Measurements from ENCODE around the gene SULT2B1. TPM values are rescaled to one million over a fixed set of nuclear protein-coding genes. Genes with fewer than 3 reads are reported as not detected.

SULT2B1 gene
- total RNA-seq (not detected), polyA plus RNA-seq (1 to 10 TPM in 1 of 2 donors, not detected in 1; 2.1 TPM)
- long read RNA-seq, donor 1, result 0 reads
- long read RNA-seq, donor 2, result 0 reads

DNA sequence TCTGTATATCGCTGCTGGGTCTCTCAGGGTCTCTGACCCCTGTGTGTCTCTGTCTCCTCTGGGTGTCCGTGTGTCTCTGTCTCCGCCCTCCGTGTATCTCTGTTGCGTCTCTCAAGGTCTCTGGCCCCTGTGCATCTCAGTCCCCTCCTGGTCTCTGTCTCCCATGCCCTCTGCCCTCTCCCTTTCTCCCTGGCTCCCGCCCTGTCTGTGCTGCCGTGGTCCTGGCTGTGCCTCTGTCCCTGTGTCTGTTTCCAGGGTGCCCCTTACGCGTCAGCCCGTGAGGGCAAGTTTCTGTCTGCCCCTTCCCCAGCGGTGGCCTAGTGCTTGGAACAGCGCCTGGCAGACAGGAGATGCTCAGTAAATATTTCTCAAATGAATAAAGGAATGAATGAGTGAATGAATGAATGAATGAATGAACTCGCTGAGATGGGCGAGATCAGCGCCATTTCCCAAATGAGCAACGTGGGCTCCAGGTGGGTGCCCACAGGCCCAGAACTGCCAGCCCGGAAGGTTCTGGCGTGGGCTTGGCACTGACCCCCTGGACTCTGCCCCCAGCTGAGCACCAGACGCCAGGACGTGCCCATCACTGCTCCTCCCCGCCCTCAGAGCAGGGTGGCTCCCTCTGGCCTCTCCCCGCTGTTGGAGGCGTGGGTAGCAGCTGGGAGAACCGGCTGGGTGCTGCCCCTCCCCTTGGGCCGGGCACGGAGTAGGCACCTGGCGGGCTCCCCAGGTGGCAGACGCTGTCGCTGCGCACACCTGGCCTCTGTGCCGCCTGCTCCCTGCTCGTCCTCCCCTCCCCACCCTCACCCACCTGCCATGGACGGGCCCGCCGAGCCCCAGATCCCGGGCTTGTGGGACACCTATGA, at the start of gene SULT2B1:
Gene SULT2B1, plus strand, starts transcription at position 736 of the 866 bp plus-strand sequence. Its CDS starts 81 bp downstream, at position 817.
- no peaks in the 10 kb centered on the region for H3K4me1 ChIP-seq (ENCODE audit: control insufficient read depth in 1 of 2, insufficient read depth in 2 of 2, low read length in 2 of 2)
- H3K36me3 ChIP-seq (ENCODE audit: control insufficient read depth in 1 of 2, insufficient read depth in 2 of 2, low read length in 1 of 2), result no peaks in the 10 kb centered on the region
- H3K4me3 ChIP-seq (ENCODE audit: low read length in 2 of 2), result no peak within 1 kb of the TSS
- DNase-seq, result no peak
- ATAC-seq (ENCODE audit: low FRiP score), result no peak
- H3K27ac ChIP-seq (ENCODE audit: low read depth in 1 of 2, low read length in 2 of 2), result no peak within 1 kb of the TSS
- peaks cover 0 to 2% of the 10 kb centered on the region in 2 donors for H3K27me3 ChIP-seq (ENCODE audit: control insufficient read depth in 1 of 2, insufficient read depth in 2 of 2, low read length in 1 of 2)
- WGBS, 2 donors, result 72 to 76% methylated on average over 34 to 36 of the region's 36 CpGs
- intact Hi-C loops (cut with DNase I), result no loop called here
- H3K9me3 ChIP-seq (ENCODE audit: control insufficient read depth, low read length), result no peaks in the 10 kb centered on the region

DNA sequence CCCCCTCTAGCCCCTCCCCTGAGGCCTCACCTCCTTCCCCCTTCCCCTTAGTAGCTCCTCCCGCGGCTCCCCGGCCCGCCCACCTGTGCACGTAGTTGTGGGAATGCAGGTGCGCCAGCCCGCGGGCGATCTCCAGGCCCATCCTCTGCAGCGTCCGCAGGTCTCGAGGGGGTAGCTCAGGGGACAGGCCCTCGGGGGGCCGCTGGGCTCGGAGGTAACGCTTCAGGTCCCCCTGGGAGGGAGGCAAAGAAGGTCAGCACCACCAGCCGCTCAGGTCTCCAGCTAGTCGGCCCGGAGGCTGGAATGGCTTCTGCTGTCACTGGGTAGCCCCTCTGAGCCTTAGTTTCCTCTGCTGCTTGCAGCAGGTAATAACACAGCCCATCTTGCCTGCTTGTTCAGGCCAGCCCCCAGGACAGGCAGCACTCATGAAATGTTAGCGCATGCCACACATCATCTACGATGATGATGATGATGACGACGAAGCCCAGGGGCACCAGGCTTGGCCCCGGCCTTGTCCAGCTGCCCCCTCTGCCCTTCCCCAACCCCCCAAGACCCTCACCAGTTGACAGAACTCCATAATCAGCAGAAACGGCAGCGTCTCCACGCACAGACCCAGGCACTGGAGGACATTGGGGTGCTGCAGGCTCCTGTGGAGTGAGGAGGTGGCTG, 49.5 kb upstream of the SULT2B1 start:
- no peaks in the 10 kb centered on the region for H3K4me1 ChIP-seq (ENCODE audit: control insufficient read depth in 1 of 2, insufficient read depth in 2 of 2, low read length in 2 of 2)
- H3K9me3 ChIP-seq (ENCODE audit: control insufficient read depth, low read length), result no peaks in the 10 kb centered on the region
- ATAC-seq (ENCODE audit: low FRiP score) (peak; percentile 9), DNase-seq (peak in 1 of 2 donors; percentile 42)
- WGBS, 2 donors, result 37 to 39% methylated on average over 27 of the region's 27 CpGs
- no peaks in the 10 kb centered on the region for H3K27me3 ChIP-seq (ENCODE audit: control insufficient read depth in 1 of 2, insufficient read depth in 2 of 2, low read length in 1 of 2)
- H3K36me3 ChIP-seq (ENCODE audit: control insufficient read depth in 1 of 2, insufficient read depth in 2 of 2, low read length in 1 of 2), result no peaks in the 10 kb centered on the region
- no peak overlapping the region for H3K4me3 ChIP-seq (ENCODE audit: low read length in 2 of 2)
- intact Hi-C loops (cut with DNase I), result no loop called here
- no peak overlapping the region for H3K27ac ChIP-seq (ENCODE audit: low read depth in 1 of 2, low read length in 2 of 2)

DNA sequence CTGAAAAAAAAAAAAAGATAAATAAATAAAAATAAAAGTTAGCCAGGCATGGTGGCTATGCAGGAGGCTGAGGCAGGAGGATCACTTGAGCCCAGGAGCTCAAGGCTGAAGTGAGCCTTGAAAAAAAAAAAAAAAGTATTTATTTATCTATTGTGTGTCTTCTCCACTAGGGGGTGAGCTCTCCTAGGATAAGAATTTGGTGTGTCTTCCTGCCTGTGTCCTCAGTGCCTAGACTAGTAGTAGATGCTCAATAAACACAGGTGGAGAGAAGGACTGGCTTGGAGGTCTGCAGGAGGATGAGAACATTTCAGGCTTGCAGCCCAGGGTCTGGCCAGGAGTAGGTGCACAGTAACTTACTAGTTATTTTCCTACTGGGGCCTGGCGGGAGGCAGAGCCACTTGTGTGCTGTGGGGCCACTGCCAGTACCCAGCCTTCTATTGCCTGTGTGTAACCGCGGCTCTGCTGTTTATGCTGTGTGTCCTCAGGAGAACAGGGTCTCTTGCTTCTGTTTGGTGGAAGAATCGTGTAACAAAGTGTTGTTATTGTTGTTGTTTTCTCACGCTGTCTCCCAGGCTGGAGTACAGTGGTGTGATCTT, 45.7 kb upstream of the SULT2B1 start:
- ATAC-seq (ENCODE audit: low FRiP score) (no peak), DNase-seq (no peak)
- Histone ChIP-seq H3K9me3 (ENCODE audit: control insufficient read depth, low read length) (no peaks in the 10 kb centered on the region), H3K27ac (ENCODE audit: low read depth in 1 of 2, low read length in 2 of 2) (no peak overlapping the region), H3K4me3 (ENCODE audit: low read length in 2 of 2) (no peak overlapping the region), H3K4me1 (ENCODE audit: control insufficient read depth in 1 of 2, insufficient read depth in 2 of 2, low read length in 2 of 2) (no peaks in the 10 kb centered on the region), H3K27me3 (ENCODE audit: control insufficient read depth in 1 of 2, insufficient read depth in 2 of 2, low read length in 1 of 2) (no peaks in the 10 kb centered on the region), H3K36me3 (ENCODE audit: control insufficient read depth in 1 of 2, insufficient read depth in 2 of 2, low read length in 1 of 2) (no peaks in the 10 kb centered on the region)
- WGBS, 2 donors, result 54 to 56% methylated on average over 5 of the region's 5 CpGs
- intact Hi-C loops (cut with DNase I), result loop anchor here in 1 of 2 donors (5.0 kb wide), 1 partner anchor 76 kb away; no protein-coding TSS in a partner anchor

DNA sequence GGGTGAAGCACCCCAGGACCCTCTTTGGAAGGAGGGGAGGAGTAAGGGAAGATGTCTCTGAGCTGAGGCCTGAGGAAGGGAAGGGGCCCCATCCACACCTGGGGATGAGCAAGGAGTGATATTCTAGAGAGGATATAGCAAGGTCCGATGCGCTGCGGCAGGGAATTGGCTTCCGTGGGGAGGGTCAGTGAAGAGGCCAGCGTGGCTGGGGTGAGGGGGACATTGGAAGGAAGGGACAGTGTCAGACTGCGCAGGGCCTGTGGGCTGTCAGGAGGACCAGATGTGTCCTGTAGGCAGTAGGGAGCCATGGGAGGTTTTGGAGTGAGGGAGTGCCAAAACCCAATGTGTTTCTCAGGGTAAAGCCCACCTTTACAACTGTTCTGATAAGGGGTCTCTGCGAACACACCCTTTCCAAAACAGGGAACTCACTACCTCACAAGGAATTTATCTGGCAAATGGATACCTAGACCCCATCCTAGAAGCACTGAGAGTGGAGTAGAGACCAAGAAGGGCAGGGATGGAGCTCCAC, 44.0 kb upstream of the SULT2B1 start:
- Histone ChIP-seq H3K27me3 (ENCODE audit: control insufficient read depth in 1 of 2, insufficient read depth in 2 of 2, low read length in 1 of 2) (no peaks in the 10 kb centered on the region), H3K36me3 (ENCODE audit: control insufficient read depth in 1 of 2, insufficient read depth in 2 of 2, low read length in 1 of 2) (no peaks in the 10 kb centered on the region), H3K27ac (ENCODE audit: low read depth in 1 of 2, low read length in 2 of 2) (no peak overlapping the region), H3K9me3 (ENCODE audit: control insufficient read depth, low read length) (no peaks in the 10 kb centered on the region), H3K4me3 (ENCODE audit: low read length in 2 of 2) (no peak overlapping the region), H3K4me1 (ENCODE audit: control insufficient read depth in 1 of 2, insufficient read depth in 2 of 2, low read length in 2 of 2) (no peaks in the 10 kb centered on the region)
- intact Hi-C loops (cut with DNase I), result loop anchor here in 1 of 2 donors (5.0 kb wide), 1 partner anchor 74 kb away; no protein-coding TSS in a partner anchor
- DNase-seq (no peak), ATAC-seq (ENCODE audit: low FRiP score) (no peak)
- 94 to 98% methylated on average over 7 of the region's 7 CpGs for WGBS, 2 donors

DNA sequence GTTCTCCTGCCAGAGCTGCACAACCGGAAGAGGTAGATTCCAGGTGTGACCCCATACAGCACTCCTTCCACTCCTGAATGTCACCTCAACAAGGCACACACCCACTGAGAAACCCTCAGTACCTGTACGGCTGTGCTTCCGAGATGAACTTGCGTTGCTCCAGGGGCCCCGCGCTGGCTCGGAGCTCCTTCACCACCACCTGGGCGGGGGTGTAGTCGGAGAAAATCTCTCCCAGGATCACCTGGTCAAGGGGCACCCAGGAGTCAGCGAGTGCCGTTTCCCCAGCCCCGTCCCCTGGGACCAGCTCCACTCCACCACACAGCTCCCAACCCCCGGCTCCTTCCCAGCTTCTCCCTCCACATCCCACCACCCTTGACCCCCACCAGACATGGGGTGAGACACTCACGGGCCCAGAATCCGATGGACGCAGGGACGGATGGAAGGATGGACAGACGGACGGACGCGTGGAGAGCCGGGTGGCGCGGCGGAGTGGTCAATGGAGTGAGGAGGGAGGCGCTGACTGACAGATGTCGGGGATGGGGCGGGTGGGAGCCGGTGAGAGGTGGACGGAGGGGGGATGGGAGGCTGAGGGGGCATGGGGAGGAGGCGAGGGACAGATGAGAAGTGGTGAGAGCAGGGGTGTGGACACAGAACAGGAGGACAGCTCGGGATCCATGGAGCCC, 43.1 kb upstream of the SULT2B1 start:
- intact Hi-C loops (cut with DNase I), result loop anchor here in 1 of 2 donors (5.0 kb wide), 1 partner anchor 73 kb away; no protein-coding TSS in a partner anchor
- H3K9me3 ChIP-seq (ENCODE audit: control insufficient read depth, low read length), result no peaks in the 10 kb centered on the region
- ATAC-seq (ENCODE audit: low FRiP score) (no peak), DNase-seq (no peak)
- H3K4me1 ChIP-seq (ENCODE audit: control insufficient read depth in 1 of 2, insufficient read depth in 2 of 2, low read length in 2 of 2), result no peaks in the 10 kb centered on the region
- 87 to 88% methylated on average over 32 of the region's 32 CpGs for WGBS, 2 donors
- H3K27me3 ChIP-seq (ENCODE audit: control insufficient read depth in 1 of 2, insufficient read depth in 2 of 2, low read length in 1 of 2), result no peaks in the 10 kb centered on the region
- no peaks in the 10 kb centered on the region for H3K36me3 ChIP-seq (ENCODE audit: control insufficient read depth in 1 of 2, insufficient read depth in 2 of 2, low read length in 1 of 2)
- H3K4me3 ChIP-seq (ENCODE audit: low read length in 2 of 2), result no peak overlapping the region
- no peak overlapping the region for H3K27ac ChIP-seq (ENCODE audit: low read depth in 1 of 2, low read length in 2 of 2)

DNA sequence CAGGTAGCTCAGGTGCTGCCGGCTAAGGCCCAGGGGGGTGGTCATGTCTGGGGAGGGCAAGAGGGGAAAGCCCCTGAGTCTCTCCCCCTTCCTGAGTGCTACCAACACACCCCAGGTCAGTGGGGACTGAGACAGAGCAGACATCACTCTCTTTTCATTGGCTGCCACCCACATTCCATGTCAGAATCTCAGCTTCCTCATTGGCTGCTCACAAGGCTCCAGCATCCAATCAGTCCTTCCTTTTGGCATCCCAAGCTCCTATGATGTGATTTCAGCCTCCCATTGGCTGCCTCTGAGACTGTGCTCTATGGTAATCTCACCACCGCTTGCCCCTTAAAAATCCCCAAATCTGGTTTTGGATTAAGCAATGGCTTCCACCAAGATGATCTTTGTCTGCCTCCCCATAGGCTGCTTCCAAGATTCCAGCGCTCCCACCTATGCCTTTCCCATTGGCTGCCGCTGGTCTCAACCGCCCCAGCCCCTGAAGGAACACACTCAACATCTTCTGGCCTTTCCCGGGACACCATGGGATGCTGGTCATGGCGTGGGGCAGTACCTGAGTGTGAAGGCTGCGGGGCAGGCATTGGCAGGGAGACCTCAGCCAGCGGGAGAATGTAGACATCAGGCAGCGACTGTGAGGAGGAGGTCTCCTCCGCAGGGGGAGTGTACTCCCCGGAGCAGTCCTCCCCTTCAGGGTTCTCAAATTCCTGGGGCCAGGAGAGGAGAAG, 42.3 kb upstream of the SULT2B1 start:
- no peak overlapping the region for H3K27ac ChIP-seq (ENCODE audit: low read depth in 1 of 2, low read length in 2 of 2)
- WGBS, 2 donors, result 80 to 87% methylated on average over 12 of the region's 12 CpGs
- no peaks in the 10 kb centered on the region for H3K36me3 ChIP-seq (ENCODE audit: control insufficient read depth in 1 of 2, insufficient read depth in 2 of 2, low read length in 1 of 2)
- no peak for DNase-seq
- no peaks in the 10 kb centered on the region for H3K9me3 ChIP-seq (ENCODE audit: control insufficient read depth, low read length)
- no peaks in the 10 kb centered on the region for H3K4me1 ChIP-seq (ENCODE audit: control insufficient read depth in 1 of 2, insufficient read depth in 2 of 2, low read length in 2 of 2)
- intact Hi-C loops (cut with DNase I), result loop anchor here (5.0 kb wide), 1 partner anchor 73 kb away; no protein-coding TSS in a partner anchor
- no peak for ATAC-seq (ENCODE audit: low FRiP score)
- no peak overlapping the region for H3K4me3 ChIP-seq (ENCODE audit: low read length in 2 of 2)
- no peaks in the 10 kb centered on the region for H3K27me3 ChIP-seq (ENCODE audit: control insufficient read depth in 1 of 2, insufficient read depth in 2 of 2, low read length in 1 of 2)

DNA sequence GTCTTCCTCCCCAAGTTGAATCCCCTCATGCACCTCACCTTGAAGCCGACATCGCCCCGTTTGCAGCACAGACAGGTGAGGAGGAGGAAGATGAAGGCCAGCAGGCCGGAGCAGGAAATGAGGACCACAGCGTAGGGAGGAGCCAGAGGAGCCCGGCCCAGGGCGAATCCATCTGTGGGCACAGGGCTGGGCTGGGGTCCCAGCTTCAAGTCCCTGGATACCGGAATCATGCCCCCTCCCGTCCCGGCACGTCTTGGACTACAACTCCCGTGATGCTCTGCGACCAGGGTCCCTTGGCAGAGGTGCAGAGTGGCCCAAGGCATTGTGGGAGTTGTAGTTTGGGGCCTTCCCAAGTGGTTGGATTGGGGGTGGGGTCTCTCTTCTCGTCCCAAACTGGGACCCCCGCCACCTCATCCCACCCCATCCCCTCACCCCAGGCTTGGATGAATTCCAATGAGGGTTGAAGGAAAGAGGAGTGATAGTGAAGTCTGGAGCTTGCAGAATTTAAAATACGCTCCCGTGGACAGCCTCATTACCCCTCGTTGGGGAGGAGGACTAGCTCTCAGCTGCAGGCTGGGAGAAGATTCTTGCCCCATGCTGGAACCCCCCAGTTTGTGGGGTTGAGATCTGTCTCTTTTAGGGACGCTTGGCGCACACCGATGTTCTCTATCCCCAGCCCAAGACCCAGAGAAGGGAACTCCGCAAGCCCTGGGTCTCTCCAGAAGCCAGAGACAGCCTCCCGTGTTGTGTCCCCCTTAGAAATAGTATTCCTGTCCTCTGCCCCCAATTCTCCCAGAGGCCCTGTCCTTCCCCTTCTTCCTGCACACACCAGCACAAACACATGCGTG, 41.3 kb upstream of the SULT2B1 start:
- Histone ChIP-seq H3K27ac (ENCODE audit: low read depth in 1 of 2, low read length in 2 of 2) (no peak overlapping the region), H3K36me3 (ENCODE audit: control insufficient read depth in 1 of 2, insufficient read depth in 2 of 2, low read length in 1 of 2) (no peaks in the 10 kb centered on the region), H3K4me1 (ENCODE audit: control insufficient read depth in 1 of 2, insufficient read depth in 2 of 2, low read length in 2 of 2) (no peaks in the 10 kb centered on the region), H3K4me3 (ENCODE audit: low read length in 2 of 2) (peak overlapping the region in 1 of 2 donors; percentile 3), H3K27me3 (ENCODE audit: control insufficient read depth in 1 of 2, insufficient read depth in 2 of 2, low read length in 1 of 2) (no peaks in the 10 kb centered on the region), H3K9me3 (ENCODE audit: control insufficient read depth, low read length) (no peaks in the 10 kb centered on the region)
- 9 to 10% methylated on average over 24 of the region's 24 CpGs for WGBS, 2 donors
- peak; percentile 85 to 89 for DNase-seq
- ATAC-seq (ENCODE audit: low FRiP score), result peak; percentile 66
- intact Hi-C loops (cut with DNase I), result loop anchor here in 1 of 2 donors (5.0 kb wide), 1 partner anchor 72 kb away; no protein-coding TSS in a partner anchor

All from aorta (tissue), 5 donors.